CD4-positive, alpha-beta T cell (primary cell): ENCODE data around the gene TBC1D7. TPM values are rescaled to one million over a fixed set of nuclear protein-coding genes. Genes with fewer than 3 reads are reported as not detected.

Source experiments
- ATAC-seq: fragments of 200-7000 bp; cut with Tn5 transposase; one replicate; pipeline ENCODE4 v1.10.0; 2022; ENCODE audit warnings: mild to moderate bottlenecking; ENCODE audit not compliant: poor library complexity
- CTCF ChIA-PET: fragments of 350-600 bp; sonication (Branson Sonifier 250); formaldehyde crosslinking; loops from one replicate; lab custom pipeline; 2021; ENCODE audit warnings: antibody characterized with exemption, inconsistent platforms; lab: Charles Lee
- POLR2A ChIA-PET: fragments of 350-600 bp; sonication (Branson Sonifier 250); formaldehyde crosslinking; loops from one replicate; lab custom pipeline; 2021; ENCODE audit warnings: antibody characterized with exemption, inconsistent platforms; lab: Charles Lee
- DNase-seq, 14 experiments: peaks; one replicate each; pipeline ENCODE4 v3.0.0-alpha.2; 2013 to 2020; ENCODE audit warnings: mixed read lengths in 2 of 14
- H3K27ac ChIP-seq, 2 donors: one replicate each; pipeline versions ENCODE4 v1.5.1 to v1.7.0; 2013; ENCODE audit warnings: low read length in 2 of 2, low read depth in 1 of 2, mild to moderate bottlenecking in 1 of 2
- H3K27me3 ChIP-seq, 2 experiments: 1 replicate in 1 of 2; 2 replicates in 1 of 2; pipeline versions ENCODE4 v1.6.1 to v1.7.0; 2013; ENCODE audit warnings: low read length in 2 of 2, control low read depth in 1 of 2, mild to moderate bottlenecking in 1 of 2, moderate library complexity in 1 of 2; ENCODE audit not compliant: insufficient read depth in 2 of 2, control insufficient read depth in 1 of 2
- H3K36me3 ChIP-seq: one replicate; pipeline ENCODE4 v1.6.1; 2013; ENCODE audit warnings: low read length, control low read depth; ENCODE audit not compliant: insufficient read depth
- H3K4me1 ChIP-seq: one replicate; pipeline ENCODE4 v1.6.1; 2013; ENCODE audit warnings: low read length, control low read depth; ENCODE audit not compliant: insufficient read depth
- H3K4me3 ChIP-seq: one replicate; pipeline ENCODE4 v1.5.1; 2013; ENCODE audit warnings: mild to moderate bottlenecking, low read length, moderate library complexity
- H3K9me3 ChIP-seq, 2 experiments: 1 replicate in 1 of 2; 2 replicates in 1 of 2; pipeline versions ENCODE4 v1.6.1 to v1.7.0; 2013; ENCODE audit warnings: low read length in 2 of 2, mild to moderate bottlenecking in 2 of 2, control low read depth in 1 of 2, moderate library complexity in 1 of 2; ENCODE audit not compliant: control insufficient read depth in 1 of 2, insufficient read depth in 1 of 2
- H3K27ac Mint-ChIP-seq: one replicate; pipeline ENCODE4 v1.8.0; 2020; ENCODE audit warnings: mixed read lengths
- H3K27me3 Mint-ChIP-seq: one replicate; pipeline ENCODE4 v1.8.0; 2021; ENCODE audit warnings: mixed read lengths
- H3K36me3 Mint-ChIP-seq: one replicate; pipeline ENCODE4 v1.8.0; 2021; ENCODE audit warnings: low read depth, mixed read lengths
- H3K4me1 Mint-ChIP-seq: one replicate; pipeline ENCODE4 v1.8.0; 2021; ENCODE audit warnings: low read depth, mixed read lengths
- H3K4me3 Mint-ChIP-seq: one replicate; pipeline ENCODE4 v1.8.0; 2020; ENCODE audit warnings: mild to moderate bottlenecking, mixed read lengths
- H3K9me3 Mint-ChIP-seq: one replicate; pipeline ENCODE4 v1.8.0; 2020; ENCODE audit warnings: mixed read lengths
- CTCF ChIP-seq: fragments of 200-600 bp; IDR thresholded peaks from one replicate; pipeline ENCODE4 v1.8.0; 2022; ENCODE audit warnings: antibody characterized with exemption, mild to moderate bottlenecking
- intact Hi-C, 2 experiments: fragments of 100-400 bp; cut with DNase I in 1 of 2; cut with micrococcal nuclease in 1 of 2; formaldehyde crosslinking; loops; one replicate each; pipeline versions ENCODE4 v1.15.1 to v1.9.0; 2023 to 2025; cut with DNase I, micrococcal nuclease
- total RNA-seq, 174 experiments: library from RNA in 2 of 174; stranded (reverse) in 2 of 174; gene quantifications; one replicate each; pipeline ENCODE4 v1.2.3 and lab custom pipeline; 2021 to 2026

Gene TBC1D7
- total RNA-seq, 2 experiments from 2014 or later: 10.2 to 12.3 TPM

GRCh38 chr6:13362412-13362811 is 34.1 kb upstream of the TBC1D7 start:
- Mint-ChIP-seq H3K27me3 (no peaks in the 10 kb centered on the region), H3K4me1 (peaks cover 3% of the 10 kb centered on the region), H3K4me3 (no peak overlapping the region), H3K27ac (no peak overlapping the region), H3K36me3 (no peaks in the 10 kb centered on the region), H3K9me3 (no peaks in the 10 kb centered on the region)
- H3K4me3 ChIP-seq: no peak overlapping the region
- peaks cover 0 to 5% of the 10 kb centered on the region in 2 experiments for H3K9me3 ChIP-seq
- no peak for ATAC-seq
- H3K36me3 ChIP-seq: no peaks in the 10 kb centered on the region
- CTCF ChIA-PET: interaction anchor here (0.7 kb wide), 1 partner anchor 48 kb away, joined by 3 read pairs; no protein-coding TSS in a partner anchor
- intact Hi-C loops: no loop called here
- no peak for DNase-seq
- POLR2A ChIA-PET: no interaction called here
- H3K27ac ChIP-seq: no peak overlapping the region
- peaks cover 2% of the 10 kb centered on the region for H3K4me1 ChIP-seq
- no peak for TF ChIP-seq CTCF
- no peaks in the 10 kb centered on the region for H3K27me3 ChIP-seq

GRCh38 chr6:13360671-13361540 is 32.6 kb upstream of the TBC1D7 start:
- H3K27ac Mint-ChIP-seq: no peak overlapping the region
- H3K27ac ChIP-seq: no peak overlapping the region
- H3K4me3 Mint-ChIP-seq: no peak overlapping the region
- peaks cover 0 to 5% of the 10 kb centered on the region in 2 experiments for H3K9me3 ChIP-seq
- TF ChIP-seq CTCF: no peak
- intact Hi-C loops: no loop called here
- ChIA-PET CTCF (no interaction called here), POLR2A (no interaction called here)
- peaks cover 8% of the 10 kb centered on the region for H3K4me1 ChIP-seq
- no peak for DNase-seq
- no peaks in the 10 kb centered on the region for H3K36me3 Mint-ChIP-seq
- H3K36me3 ChIP-seq: no peaks in the 10 kb centered on the region
- H3K4me3 ChIP-seq: no peak overlapping the region
- H3K4me1 Mint-ChIP-seq: peaks cover 16% of the 10 kb centered on the region
- H3K9me3 Mint-ChIP-seq: no peaks in the 10 kb centered on the region
- no peak for ATAC-seq
- no peaks in the 10 kb centered on the region for H3K27me3 Mint-ChIP-seq
- no peaks in the 10 kb centered on the region for H3K27me3 ChIP-seq

GRCh38 chr6:13359287-13359686 is 30.9 kb upstream of the TBC1D7 start:
- no peaks in the 10 kb centered on the region for H3K9me3 Mint-ChIP-seq
- TF ChIP-seq CTCF: no peak
- Histone ChIP-seq H3K36me3 (no peaks in the 10 kb centered on the region), H3K4me1 (peaks cover 24% of the 10 kb centered on the region), H3K27me3 (no peaks in the 10 kb centered on the region), H3K9me3 (no peaks in the 10 kb centered on the region), H3K27ac (no peak overlapping the region), H3K4me3 (no peak overlapping the region)
- no peak for ATAC-seq
- POLR2A ChIA-PET: no interaction called here
- no peaks in the 10 kb centered on the region for H3K27me3 Mint-ChIP-seq
- CTCF ChIA-PET: no interaction called here
- no peak overlapping the region for H3K27ac Mint-ChIP-seq
- no peaks in the 10 kb centered on the region for H3K36me3 Mint-ChIP-seq
- DNase-seq: no peak
- intact Hi-C loops: no loop called here
- no peak overlapping the region for H3K4me3 Mint-ChIP-seq
- H3K4me1 Mint-ChIP-seq: peaks cover 32% of the 10 kb centered on the region
